Osteocyte (in vitro differentiated cells): Measurements from ENCODE around the gene KDM4C. TPM values are rescaled to one million over a fixed set of nuclear protein-coding genes. Genes with fewer than 3 reads are reported as not detected.

Experiments used
- DNase-seq: peaks from one replicate; pipeline ENCODE4 v3.0.0; 2021; ENCODE audit warnings: mixed read lengths; ENCODE audit not compliant: unreplicated experiment; ENCODE audit errors: extremely low spot score
- H3K27ac Mint-ChIP-seq: one replicate; pipeline ENCODE4 v1.8.0; 2021; ENCODE audit warnings: mild to moderate bottlenecking, mixed read lengths; ENCODE audit not compliant: unreplicated experiment
- H3K27me3 Mint-ChIP-seq: one replicate; pipeline ENCODE4 v1.8.0; 2021; ENCODE audit warnings: mixed read lengths; ENCODE audit not compliant: unreplicated experiment
- H3K36me3 Mint-ChIP-seq: one replicate; pipeline ENCODE4 v1.8.0; 2021; ENCODE audit warnings: mixed read lengths; ENCODE audit not compliant: unreplicated experiment
- H3K4me1 Mint-ChIP-seq: one replicate; pipeline ENCODE4 v1.8.0; 2021; ENCODE audit warnings: mixed read lengths; ENCODE audit not compliant: unreplicated experiment
- H3K4me3 Mint-ChIP-seq: one replicate; pipeline ENCODE4 v1.8.0; 2021; ENCODE audit warnings: mild to moderate bottlenecking, moderate library complexity, mixed read lengths; ENCODE audit not compliant: unreplicated experiment
- H3K9me3 Mint-ChIP-seq: one replicate; pipeline ENCODE4 v1.8.0; 2021; ENCODE audit warnings: mixed read lengths; ENCODE audit not compliant: unreplicated experiment
- total RNA-seq: library from RNA; stranded (reverse); gene quantifications from 2 replicates; pipeline ENCODE4 v1.2.1, GENCODE V29; 2021
- TF ChIP-seq, protein P1 (sequence below): fragments of 200-600 bp; sonication (generic); IDR thresholded peaks from 2 replicates; pipeline ENCODE4 v1.5.0; 2021; ENCODE audit warnings: antibody characterized with exemption, mild to moderate bottlenecking, moderate library complexity

The KDM4C gene
- total RNA-seq, 1 donor from 2014 or later: 25.3 TPM

DNA sequence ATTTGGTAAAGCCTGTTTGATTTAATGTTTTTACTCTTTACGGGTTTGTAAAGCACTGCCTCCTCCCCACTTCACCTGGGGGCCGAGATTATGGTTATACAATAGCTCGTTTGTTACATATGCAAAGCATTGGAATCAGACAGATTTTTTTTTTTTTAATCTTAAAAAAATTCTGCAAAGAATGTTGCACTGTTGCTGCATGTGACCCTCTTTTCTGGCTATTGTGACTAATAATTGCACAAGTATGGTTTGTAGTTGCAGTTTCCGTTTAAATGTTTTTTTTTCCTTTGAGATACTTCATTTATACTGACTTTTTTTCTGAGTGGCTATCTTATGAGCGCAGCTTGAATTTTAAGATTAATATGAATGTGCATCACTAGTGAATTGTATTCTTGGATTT lies 165.3 kb downstream of the KDM4C start:
- no peak overlapping the region for H3K27ac Mint-ChIP-seq
- DNase-seq: no peak
- H3K4me1 Mint-ChIP-seq: peaks cover 5% of the 10 kb centered on the region
- no peaks in the 10 kb centered on the region for H3K9me3 Mint-ChIP-seq
- no peaks in the 10 kb centered on the region for H3K27me3 Mint-ChIP-seq
- H3K36me3 Mint-ChIP-seq: peaks cover 16% of the 10 kb centered on the region
- TF ChIP-seq, protein P1, sequence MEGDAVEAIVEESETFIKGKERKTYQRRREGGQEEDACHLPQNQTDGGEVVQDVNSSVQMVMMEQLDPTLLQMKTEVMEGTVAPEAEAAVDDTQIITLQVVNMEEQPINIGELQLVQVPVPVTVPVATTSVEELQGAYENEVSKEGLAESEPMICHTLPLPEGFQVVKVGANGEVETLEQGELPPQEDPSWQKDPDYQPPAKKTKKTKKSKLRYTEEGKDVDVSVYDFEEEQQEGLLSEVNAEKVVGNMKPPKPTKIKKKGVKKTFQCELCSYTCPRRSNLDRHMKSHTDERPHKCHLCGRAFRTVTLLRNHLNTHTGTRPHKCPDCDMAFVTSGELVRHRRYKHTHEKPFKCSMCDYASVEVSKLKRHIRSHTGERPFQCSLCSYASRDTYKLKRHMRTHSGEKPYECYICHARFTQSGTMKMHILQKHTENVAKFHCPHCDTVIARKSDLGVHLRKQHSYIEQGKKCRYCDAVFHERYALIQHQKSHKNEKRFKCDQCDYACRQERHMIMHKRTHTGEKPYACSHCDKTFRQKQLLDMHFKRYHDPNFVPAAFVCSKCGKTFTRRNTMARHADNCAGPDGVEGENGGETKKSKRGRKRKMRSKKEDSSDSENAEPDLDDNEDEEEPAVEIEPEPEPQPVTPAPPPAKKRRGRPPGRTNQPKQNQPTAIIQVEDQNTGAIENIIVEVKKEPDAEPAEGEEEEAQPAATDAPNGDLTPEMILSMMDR: no peak
- H3K4me3 Mint-ChIP-seq: no peak overlapping the region

DNA sequence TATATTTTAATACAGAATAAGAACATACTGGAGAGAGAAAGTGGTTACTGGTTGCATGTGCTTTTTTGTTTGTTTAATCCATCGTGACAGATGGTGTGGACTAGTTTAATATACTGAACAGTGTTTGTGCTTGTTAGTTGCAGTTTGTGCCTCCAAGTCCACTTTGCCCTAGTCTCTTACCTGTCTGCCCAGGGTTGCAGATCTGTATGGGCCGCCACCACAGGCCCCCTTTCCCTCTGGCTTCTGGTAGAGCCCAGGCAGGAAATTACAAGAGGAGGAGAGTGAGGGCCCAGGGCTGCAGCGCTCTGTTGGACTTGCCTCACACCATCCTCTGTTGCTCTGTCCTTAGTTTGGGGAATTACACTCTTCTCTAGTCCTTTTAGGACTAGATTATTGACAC lies 166.4 kb downstream of the KDM4C start:
- H3K4me3 Mint-ChIP-seq: no peak overlapping the region
- TF ChIP-seq, protein P1: no peak
- peaks cover 5% of the 10 kb centered on the region for H3K4me1 Mint-ChIP-seq
- H3K9me3 Mint-ChIP-seq: no peaks in the 10 kb centered on the region
- no peak for DNase-seq
- H3K27ac Mint-ChIP-seq: no peak overlapping the region
- H3K36me3 Mint-ChIP-seq: peaks cover 18% of the 10 kb centered on the region
- no peaks in the 10 kb centered on the region for H3K27me3 Mint-ChIP-seq

DNA sequence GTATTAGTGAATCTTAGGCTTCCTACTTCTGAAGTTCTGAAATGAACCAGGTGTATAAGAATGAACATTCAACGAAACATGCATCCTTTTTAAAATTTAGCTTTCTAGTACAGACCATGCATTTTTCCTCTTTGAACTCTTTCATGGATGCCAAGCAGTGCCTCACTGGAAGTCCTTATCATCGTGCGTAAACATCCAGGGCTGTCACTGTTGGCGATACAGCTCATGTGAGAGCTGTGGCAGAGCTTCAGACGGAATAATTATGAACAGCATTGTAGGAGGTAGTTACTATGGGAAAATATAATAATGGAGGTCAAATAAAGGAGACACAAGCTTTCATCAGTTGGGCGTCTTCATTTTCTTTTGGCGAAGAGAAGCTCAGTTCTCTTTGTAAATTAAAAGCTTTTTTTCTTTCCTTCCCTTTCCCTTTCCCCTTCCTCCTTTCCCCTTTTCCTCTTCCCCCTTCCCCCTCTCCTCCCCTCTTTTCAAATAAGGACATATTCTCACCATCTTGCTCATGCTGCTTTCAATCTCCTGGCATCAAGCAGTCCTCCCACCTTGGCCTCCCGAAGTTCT lies 167.3 kb downstream of the KDM4C start:
- DNase-seq: no peak
- TF ChIP-seq, protein P1: no peak
- Mint-ChIP-seq H3K4me1 (peaks cover 13% of the 10 kb centered on the region), H3K27ac (no peak overlapping the region), H3K27me3 (no peaks in the 10 kb centered on the region), H3K9me3 (no peaks in the 10 kb centered on the region), H3K4me3 (no peak overlapping the region), H3K36me3 (peaks cover 16% of the 10 kb centered on the region)

DNA sequence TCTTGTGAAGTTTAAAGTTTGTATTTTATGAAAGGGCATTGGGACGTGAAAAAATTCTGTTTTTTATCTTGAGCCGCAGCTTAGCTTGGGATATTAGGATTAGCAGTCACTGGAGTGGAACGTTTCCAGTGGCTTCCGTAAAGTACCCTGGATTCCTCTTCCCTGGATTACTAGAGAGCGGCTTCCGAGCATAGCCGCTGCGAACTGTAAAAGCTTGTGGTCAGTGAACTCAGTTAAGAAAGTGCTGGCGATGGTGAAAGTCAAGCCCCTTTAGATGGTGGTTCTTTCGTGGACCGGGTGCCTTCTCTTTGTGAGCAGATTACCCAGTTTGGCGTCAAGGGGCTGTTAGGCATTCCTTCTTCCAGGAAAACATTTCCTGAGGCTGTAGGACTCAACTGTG lies 168.1 kb downstream of the KDM4C start:
- Mint-ChIP-seq H3K36me3 (peaks cover 16% of the 10 kb centered on the region), H3K27me3 (no peaks in the 10 kb centered on the region), H3K4me3 (no peak overlapping the region), H3K4me1 (peaks cover 14% of the 10 kb centered on the region), H3K9me3 (no peaks in the 10 kb centered on the region), H3K27ac (no peak overlapping the region)
- TF ChIP-seq, protein P1: no peak
- DNase-seq: no peak

DNA sequence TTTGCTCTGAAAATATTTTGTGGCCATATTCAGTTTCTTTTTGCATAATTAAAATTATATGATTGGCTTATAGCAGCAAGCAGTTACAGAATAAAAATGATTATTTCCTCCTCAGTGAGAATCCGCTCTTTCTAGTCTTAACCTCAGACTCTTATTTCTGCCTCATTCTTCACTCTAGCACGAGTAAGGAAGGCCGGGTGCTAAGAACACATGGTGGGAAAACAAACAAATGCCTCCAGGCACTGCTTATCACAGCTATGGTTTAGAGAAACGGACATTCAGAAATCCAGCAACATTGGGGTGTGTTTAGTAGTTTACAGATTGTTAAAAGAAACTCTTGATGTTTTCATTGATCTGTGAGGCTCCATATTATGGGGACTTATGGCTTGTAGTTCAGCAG lies 168.7 kb downstream of the KDM4C start:
- DNase-seq: no peak
- H3K36me3 Mint-ChIP-seq: peaks cover 12% of the 10 kb centered on the region
- no peak overlapping the region for H3K4me3 Mint-ChIP-seq
- TF ChIP-seq, protein P1: no peak
- no peak overlapping the region for H3K27ac Mint-ChIP-seq
- H3K4me1 Mint-ChIP-seq: peaks cover 14% of the 10 kb centered on the region
- H3K9me3 Mint-ChIP-seq: no peaks in the 10 kb centered on the region
- H3K27me3 Mint-ChIP-seq: no peaks in the 10 kb centered on the region
